Ovary (tissue), 3 donors: ENCODE results near the gene CHIA.

ENCODE experiments used
- POLR2A ChIP-seq: fragments of 450-650 bp; IDR thresholded peaks from one replicate; pipeline ENCODE4 v1.6.1; 2017; ENCODE audit warnings: antibody characterized with exemption, mild to moderate bottlenecking, moderate library complexity
- TF ChIP-seq, protein P1 (sequence below), 3 donors: fragments of 450-650 bp in 2 of 3; fragments of 200-600 bp in 1 of 3; IDR thresholded peaks; one replicate each; pipeline versions ENCODE4 v1.5.1 to v1.8.0; 2016 to 2022; ENCODE audit warnings: antibody characterized with exemption in 3 of 3, mild to moderate bottlenecking in 1 of 3
- donor health status: DM: no; HTN: no; CAD: no.

DNA sequence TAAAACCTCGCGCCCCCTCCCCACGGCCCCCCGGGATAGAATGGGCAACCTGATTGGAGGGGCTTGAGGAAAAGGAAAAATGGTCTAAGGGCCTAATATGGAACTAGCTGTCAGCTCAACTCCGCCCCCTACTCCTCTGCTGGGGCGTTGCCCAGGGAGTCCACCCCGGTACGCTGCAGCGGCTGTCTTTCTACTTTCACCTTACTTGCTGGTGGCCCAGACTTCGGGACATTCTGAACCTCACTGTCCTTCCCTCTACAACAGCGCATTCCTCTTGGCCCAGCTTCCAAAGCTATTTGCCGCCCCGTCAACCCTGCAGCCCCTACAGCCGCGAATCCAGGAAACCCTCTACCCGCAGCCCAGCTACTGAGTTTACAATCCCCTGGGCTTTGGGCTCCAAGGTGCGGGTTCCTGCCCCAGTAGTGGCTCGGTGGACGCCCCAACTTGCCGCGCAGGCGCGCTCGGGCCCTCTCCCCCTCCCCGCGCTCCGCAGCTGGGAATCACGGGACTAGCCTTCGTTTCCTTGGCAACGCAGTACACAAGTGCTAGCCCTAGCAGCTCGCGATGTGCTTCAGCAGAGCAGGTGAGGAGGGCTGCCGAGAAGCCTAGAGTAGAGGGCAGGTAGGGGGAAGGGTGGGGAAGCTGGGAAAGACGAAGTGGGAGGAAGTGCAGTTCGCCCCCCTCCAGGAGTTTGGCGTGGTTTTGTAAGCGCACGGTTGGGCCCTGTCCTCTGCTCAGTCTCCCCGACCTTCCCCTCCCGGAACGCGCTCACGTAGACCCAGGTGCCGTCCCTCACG lies 55.6 kb downstream of the CHIA start:
- TF ChIP-seq, protein P1, sequence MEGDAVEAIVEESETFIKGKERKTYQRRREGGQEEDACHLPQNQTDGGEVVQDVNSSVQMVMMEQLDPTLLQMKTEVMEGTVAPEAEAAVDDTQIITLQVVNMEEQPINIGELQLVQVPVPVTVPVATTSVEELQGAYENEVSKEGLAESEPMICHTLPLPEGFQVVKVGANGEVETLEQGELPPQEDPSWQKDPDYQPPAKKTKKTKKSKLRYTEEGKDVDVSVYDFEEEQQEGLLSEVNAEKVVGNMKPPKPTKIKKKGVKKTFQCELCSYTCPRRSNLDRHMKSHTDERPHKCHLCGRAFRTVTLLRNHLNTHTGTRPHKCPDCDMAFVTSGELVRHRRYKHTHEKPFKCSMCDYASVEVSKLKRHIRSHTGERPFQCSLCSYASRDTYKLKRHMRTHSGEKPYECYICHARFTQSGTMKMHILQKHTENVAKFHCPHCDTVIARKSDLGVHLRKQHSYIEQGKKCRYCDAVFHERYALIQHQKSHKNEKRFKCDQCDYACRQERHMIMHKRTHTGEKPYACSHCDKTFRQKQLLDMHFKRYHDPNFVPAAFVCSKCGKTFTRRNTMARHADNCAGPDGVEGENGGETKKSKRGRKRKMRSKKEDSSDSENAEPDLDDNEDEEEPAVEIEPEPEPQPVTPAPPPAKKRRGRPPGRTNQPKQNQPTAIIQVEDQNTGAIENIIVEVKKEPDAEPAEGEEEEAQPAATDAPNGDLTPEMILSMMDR (IDR thresholded peaks at IDR 0.05): no peak
- TF ChIP-seq POLR2A: peak; percentile 19
